K562 (cell line): ENCODE measurements around the gene NRTN. TPM values are rescaled to one million over a fixed set of nuclear protein-coding genes. Genes with fewer than 3 reads are reported as not detected.

Experiments used
- BRD4 ChIP-seq: fragments of 200-600 bp; sonication (generic); IDR thresholded peaks from 2 replicates; pipeline ENCODE4 v1.6.1; 2017; ENCODE audit warnings: inconsistent platforms
- CREB1 ChIP-seq, 2 experiments: sonication (generic) in 1 of 2; formaldehyde crosslinking in 1 of 2; IDR thresholded peaks; 2 replicates each; pipeline versions ENCODE4 v1.6.1 to v1.8.0; 2012 to 2022; ENCODE audit warnings: inconsistent platforms in 1 of 2, mild to moderate bottlenecking in 1 of 2, missing genetic modification reagents in 1 of 2, moderate library complexity in 1 of 2
- HDAC8 ChIP-seq: fragments of 450-650 bp; IDR thresholded peaks from 2 replicates; pipeline ENCODE4 v1.6.1; 2016; ENCODE audit warnings: mild to moderate bottlenecking, missing genetic modification characterization, moderate library complexity, missing compliant biosample characterization
- HMGN3 ChIP-seq: IDR thresholded peaks from 2 replicates; pipeline ENCODE4 v1.6.1; 2011; ENCODE audit warnings: borderline replicate concordance, low read depth, mild to moderate bottlenecking, mixed read lengths, low read length; ENCODE audit not compliant: insufficient read length; ENCODE audit errors: extremely low read depth
- ILK ChIP-seq: fragments of 450-650 bp; IDR thresholded peaks from 2 replicates; pipeline ENCODE4 v1.6.1; 2016; ENCODE audit warnings: missing genetic modification characterization, low read depth, mild to moderate bottlenecking, missing compliant biosample characterization, moderate library complexity, borderline replicate concordance
- IRF1 ChIP-seq: sonication (generic); formaldehyde crosslinking; IDR thresholded peaks from 2 replicates; pipeline ENCODE4 v1.8.0; 2022; ENCODE audit warnings: missing genetic modification reagents, mild to moderate bottlenecking, borderline replicate concordance
- JUN ChIP-seq, 2 experiments: sonication (generic) in 1 of 2; formaldehyde crosslinking in 1 of 2; IDR thresholded peaks; 2 replicates each; pipeline versions ENCODE4 v1.6.1 to v1.8.0; 2012 to 2022; ENCODE audit warnings: borderline replicate concordance in 2 of 2, mild to moderate bottlenecking in 2 of 2, improper control_type of control experiment in 1 of 2, low read depth in 1 of 2, low read length in 1 of 2, missing genetic modification reagents in 1 of 2
- KLF1 ChIP-seq: fragments of 450-650 bp; IDR thresholded peaks from 2 replicates; pipeline ENCODE4 v1.6.1; 2016; ENCODE audit warnings: missing genetic modification characterization, missing compliant biosample characterization
- NUFIP1 ChIP-seq: fragments of 450-650 bp; IDR thresholded peaks from 2 replicates; pipeline ENCODE4 v1.6.1; 2018; ENCODE audit not compliant: partially characterized antibody
- PCBP2 ChIP-seq: fragments of 200-400 bp; formaldehyde crosslinking; IDR thresholded peaks from 2 replicates; pipeline ENCODE4 v1.6.1; 2018; ENCODE audit warnings: low read length, low read depth, mild to moderate bottlenecking, moderate library complexity; ENCODE audit not compliant: poor library complexity, severe bottlenecking
- RBM17 ChIP-seq: fragments of 200-400 bp; formaldehyde crosslinking; IDR thresholded peaks from 2 replicates; pipeline ENCODE4 v1.6.1; 2017; ENCODE audit warnings: low read depth, mild to moderate bottlenecking, low read length, borderline replicate concordance
- SETDB1 ChIP-seq: IDR thresholded peaks from one replicate; pipeline ENCODE4 v1.6.1; 2012; ENCODE audit warnings: low read length, control low read depth, inconsistent platforms
- SIRT6 ChIP-seq: IDR thresholded peaks from one replicate; pipeline ENCODE4 v1.6.1; 2012; ENCODE audit warnings: low read depth, mild to moderate bottlenecking, control low read depth, inconsistent platforms, low read length, moderate library complexity
- TCF7L2 ChIP-seq: fragments of 150-350 bp; IDR thresholded peaks from 2 replicates; pipeline ENCODE4 v1.6.1; 2016; ENCODE audit warnings: low read depth, mild to moderate bottlenecking, low read length, moderate library complexity
- TEAD1 ChIP-seq, 2 experiments: fragments of 450-650 bp in 1 of 2; sonication (generic) in 1 of 2; formaldehyde crosslinking; IDR thresholded peaks; 2 replicates each; pipeline versions ENCODE4 v1.4.0 to v1.8.0; 2020 to 2022; ENCODE audit warnings: mild to moderate bottlenecking in 2 of 2, missing genetic modification reagents in 1 of 2
- TSHZ1 ChIP-seq: fragments of 250-450 bp; sonication (Bioruptor Pico); IDR thresholded peaks from 2 replicates; pipeline ENCODE4 v1.4.0; 2020; ENCODE audit warnings: mild to moderate bottlenecking, moderate library complexity
- U2AF1 ChIP-seq: fragments of 200-400 bp; formaldehyde crosslinking; optimal IDR thresholded peaks from 2 replicates; pipeline ENCODE3; 2017; ENCODE audit warnings: mild to moderate bottlenecking, low read depth, low read length, moderate library complexity
- ZNF140 ChIP-seq: fragments of 250-450 bp; sonication (Bioruptor Pico); IDR thresholded peaks from 2 replicates; pipeline ENCODE4 v1.8.0; 2021; ENCODE audit warnings: moderate library complexity, mild to moderate bottlenecking, inconsistent platforms
- ZNF24 ChIP-seq: fragments of 450-650 bp; IDR thresholded peaks from 2 replicates; pipeline ENCODE4 v1.6.1; 2016
- ZNF551 ChIP-seq: fragments of 250-450 bp; sonication (Bioruptor Pico); IDR thresholded peaks from 2 replicates; pipeline ENCODE4 v1.5.0; 2021; ENCODE audit warnings: mild to moderate bottlenecking, moderate library complexity
- ZNF644 ChIP-seq: fragments of 200-800 bp; sonication (Bioruptor generic); IDR thresholded peaks from 2 replicates; pipeline ENCODE4 v1.6.1; 2016; ENCODE audit warnings: low read depth, missing genetic modification characterization, missing compliant biosample characterization
- ZNF778 ChIP-seq: fragments of 450-650 bp; formaldehyde crosslinking; IDR thresholded peaks from 2 replicates; pipeline ENCODE4 v1.4.0; 2020; ENCODE audit warnings: mild to moderate bottlenecking, moderate library complexity
- ZZZ3 ChIP-seq: fragments of 450-650 bp; IDR thresholded peaks from 2 replicates; pipeline ENCODE4 v1.6.1; 2016; ENCODE audit warnings: antibody characterized with exemption, mild to moderate bottlenecking, moderate library complexity
- polyA plus RNA-seq, 8 experiments: library from polyadenylated mRNA; depleted of rRNA in 4 of 8; stranded (reverse) in 5 of 8; unstranded in 3 of 8; fragments of >200 nt; fragmentation: Nextera tagmentation in 2 of 8; fragmentation: Illumina TruSeq in 1 of 8; extraction: Ambion mirVana in 2 of 8; extraction: Trizol in 1 of 8; gene quantifications; 2 replicates each; pipeline versions ENCODE4 v1.2.1 to v1.2.3, GENCODE V29; 2011 to 2014; ENCODE audit warnings: inconsistent platforms in 1 of 8, missing spikeins in 1 of 8
- total RNA-seq, 7 experiments: library from RNA; depleted of rRNA in 6 of 7; stranded (reverse); fragments of >200 nt in 6 of 7; fragmentation: Illumina TruSeq in 2 of 7; extraction: Trizol in 2 of 7; gene quantifications; 2 replicates each; pipeline versions ENCODE4 v1.2.1 to v1.2.3, GENCODE V29; 2011 to 2021; ENCODE audit warnings: low replicate concordance in 1 of 7

NRTN gene
- total and polyA plus RNA-seq, 9 of the 15 experiments (the other 6 are each of a cell fraction or from before 2014, with no cell fraction given), result 0.62 to 8.1 (median 1.6) TPM; not detected in 2

GRCh38 chr19:5790559-5791520 lies 14.0 kb upstream of the NRTN start, which contains the start of gene DUS3L (continued):
- TF ChIP-seq TSHZ1 (no peak), ZNF778 (CRISPR knock-in tag) (no peak), ZNF24 (no peak), TCF7L2 (peak; percentile 40), ZNF140 (no peak), KLF1 (tag) (peak; percentile 16; the same call in 1 of the 2 replicates), HMGN3 (peak; percentile 79), U2AF1 (no peak), RBM17 (no peak), ZNF644 (tag) (peak; percentile 31; the same call in 1 of the 2 replicates), ZNF551 (CRISPR knock-in tag) (no peak), CREB1 (IDR thresholded peaks at IDR 0.05) (peak; percentile 97), CREB1 (CRISPR knock-in tag; IDR thresholded peaks at IDR 0.05) (peak; percentile 95), ZZZ3 (no peak), NUFIP1 (no peak), SETDB1 (no peak), JUN (IDR thresholded peaks at IDR 0.05; ENCODE audit: borderline replicate concordance, low read depth, low read length) (peak; percentile 58; the same call in 1 of the 2 replicates), JUN (CRISPR knock-in tag; IDR thresholded peaks at IDR 0.05; ENCODE audit: borderline replicate concordance) (peak; percentile 45; the same call in 1 of the 2 replicates), IRF1 (CRISPR knock-in tag) (no peak), HDAC8 (peak; percentile 93), TEAD1 (CRISPR knock-in tag; IDR thresholded peaks at IDR 0.05) (peak; percentile 75 to 95; a peak in 3 of 4 replicates), PCBP2 (no peak), BRD4 (peak; percentile 90), ILK (tag) (no peak), SIRT6 (no peak)
